Aorta (tissue), 5 donors: ENCODE results near the gene XXYLT1. TPM values are rescaled to one million over a fixed set of nuclear protein-coding genes. Genes with fewer than 3 reads are reported as not detected.

Experiments used
- ATAC-seq: fragments of 200-7000 bp; cut with Tn5 transposase; one replicate; pipeline ENCODE4 v1.9.1; 2022; ENCODE audit warnings: moderate library complexity; ENCODE audit not compliant: low FRiP score
- DNase-seq, 2 donors: peaks; one replicate each; pipeline ENCODE4 v3.0.0-alpha.2; 2020
- H3K27ac ChIP-seq, 2 donors: one replicate each; pipeline ENCODE4 v1.5.1; 2013; ENCODE audit warnings: low read length in 2 of 2, mild to moderate bottlenecking in 2 of 2, moderate library complexity in 2 of 2, control low read depth in 1 of 2, inconsistent platforms in 1 of 2, low read depth in 1 of 2
- H3K27me3 ChIP-seq, 2 donors: one replicate each; pipeline ENCODE4 v1.6.1; 2013; ENCODE audit warnings: control low read depth in 1 of 2, low read length in 1 of 2, mild to moderate bottlenecking in 1 of 2, moderate library complexity in 1 of 2; ENCODE audit not compliant: insufficient read depth in 2 of 2, control insufficient read depth in 1 of 2
- H3K36me3 ChIP-seq, 2 donors: one replicate each; pipeline ENCODE4 v1.6.1; 2013; ENCODE audit warnings: control low read depth in 1 of 2, low read length in 1 of 2, mild to moderate bottlenecking in 1 of 2; ENCODE audit not compliant: insufficient read depth in 2 of 2, control insufficient read depth in 1 of 2
- H3K4me1 ChIP-seq, 2 donors: one replicate each; pipeline ENCODE4 v1.6.1; 2013; ENCODE audit warnings: low read length in 2 of 2, control low read depth in 1 of 2, mild to moderate bottlenecking in 1 of 2, moderate library complexity in 1 of 2; ENCODE audit not compliant: insufficient read depth in 2 of 2, control insufficient read depth in 1 of 2
- H3K4me3 ChIP-seq, 2 donors: one replicate each; pipeline ENCODE4 v1.5.1; 2013; ENCODE audit warnings: low read length in 2 of 2, control low read depth in 1 of 2, mild to moderate bottlenecking in 1 of 2
- H3K9me3 ChIP-seq: one replicate; pipeline ENCODE4 v1.6.1; 2013; ENCODE audit warnings: mild to moderate bottlenecking, low read length; ENCODE audit not compliant: control insufficient read depth
- WGBS, 2 donors: extraction: QIAGEN DNeasy Blood & Tissue Kit; methylation state at CpG; one replicate each; pipeline ENCODE4 v1.1.7; 2013; 5-methylcytosine and 5-hydroxymethylcytosine counted together
- intact Hi-C, 2 donors: fragments of 100-400 bp; cut with DNase I; formaldehyde crosslinking; loops; one replicate each; pipeline versions ENCODE4 v1.14.2 to v1.15.0; 2022
- polyA plus RNA-seq, 2 donors: library from polyadenylated mRNA; stranded (reverse); fragments of 200-250 nt; gene quantifications; one replicate each; pipeline ENCODE4 v1.2.3, GENCODE V29; 2013
- total RNA-seq, 2 donors: library from RNA; stranded (reverse); fragmentation: NEBNext Ultra II Directional; extraction: Animal tissue kit (Norgen Biotek cat#: 25700); gene quantifications; one replicate each; pipeline ENCODE4 v1.2.1, GENCODE V29; 2021
- donor health status: healthy with polysubstance abuse.
- donor health status: Bipolar disorder and iron deficiency.
- donor health status: DM: no; HTN: no; CAD: no.
- donor health status: DM: no; HTN: no; CAD: no.
- donor health status: DM: yes; HTN: yes; CAD: no.

Gene XXYLT1
- total and polyA plus RNA-seq, 4 donors = 2.3 to 15.0 (median 6.9) TPM

- no peaks in the 10 kb centered on the region for H3K4me1 ChIP-seq
- no peaks in the 10 kb centered on the region for H3K36me3 ChIP-seq
- no peak overlapping the region for H3K4me3 ChIP-seq
- DNase-seq = no peak
- intact Hi-C loops = no loop called here
- no peak overlapping the region for H3K27ac ChIP-seq
- WGBS, 2 donors = 72 to 82% methylated on average over 17 of the region's 17 CpGs
- ATAC-seq = no peak
- no peaks in the 10 kb centered on the region for H3K27me3 ChIP-seq
- no peaks in the 10 kb centered on the region for H3K9me3 ChIP-seq
Measured at GRCh38 chr3:195178124-195178910, 92.6 kb downstream of the XXYLT1 start.

GRCh38 chr3:195177422-195178123 is 93.4 kb downstream of the XXYLT1 start:
- H3K4me1 ChIP-seq = peaks cover 0 to 2% of the 10 kb centered on the region in 2 donors
- no peak overlapping the region for H3K27ac ChIP-seq
- intact Hi-C loops = no loop called here
- H3K36me3 ChIP-seq = no peaks in the 10 kb centered on the region
- no peak for ATAC-seq
- 96 to 97% methylated on average over 6 of the region's 6 CpGs for WGBS, 2 donors
- no peak overlapping the region for H3K4me3 ChIP-seq
- no peaks in the 10 kb centered on the region for H3K9me3 ChIP-seq
- DNase-seq = no peak
- H3K27me3 ChIP-seq = no peaks in the 10 kb centered on the region

GRCh38 chr3:195176776-195177175 is 94.2 kb downstream of the XXYLT1 start:
- no peaks in the 10 kb centered on the region for H3K9me3 ChIP-seq
- no peak for DNase-seq
- peaks cover 0 to 4% of the 10 kb centered on the region in 2 donors for H3K4me1 ChIP-seq
- H3K4me3 ChIP-seq = no peak overlapping the region
- ATAC-seq = no peak
- intact Hi-C loops = no loop called here
- no peaks in the 10 kb centered on the region for H3K36me3 ChIP-seq
- no peak overlapping the region for H3K27ac ChIP-seq
- H3K27me3 ChIP-seq = no peaks in the 10 kb centered on the region
- 96 to 99% methylated on average over 12 of the region's 12 CpGs for WGBS, 2 donors

GRCh38 chr3:195175476-195176337 is 95.3 kb downstream of the XXYLT1 start:
- ATAC-seq (no peak), DNase-seq (no peak)
- H3K9me3 ChIP-seq = no peaks in the 10 kb centered on the region
- no peak overlapping the region for H3K27ac ChIP-seq
- H3K27me3 ChIP-seq = no peaks in the 10 kb centered on the region
- H3K4me1 ChIP-seq = peaks cover 0 to 9% of the 10 kb centered on the region in 2 donors
- intact Hi-C loops = no loop called here
- H3K4me3 ChIP-seq = no peak overlapping the region
- H3K36me3 ChIP-seq = no peaks in the 10 kb centered on the region
- WGBS, 2 donors = 96% methylated on average over 13 of the region's 13 CpGs

GRCh38 chr3:195175076-195175475 is 95.9 kb downstream of the XXYLT1 start:
- Histone ChIP-seq H3K4me3 (no peak overlapping the region), H3K9me3 (no peaks in the 10 kb centered on the region), H3K27ac (no peak overlapping the region), H3K4me1 (peaks cover 0 to 9% of the 10 kb centered on the region in 2 donors), H3K27me3 (no peaks in the 10 kb centered on the region), H3K36me3 (no peaks in the 10 kb centered on the region)
- ATAC-seq (no peak), DNase-seq (no peak)
- WGBS, 2 donors = 96 to 97% methylated on average over 11 of the region's 11 CpGs
- intact Hi-C loops = no loop called here

GRCh38 chr3:195173657-195174056 is 97.3 kb downstream of the XXYLT1 start:
- peaks cover 0 to 9% of the 10 kb centered on the region in 2 donors for H3K4me1 ChIP-seq
- ATAC-seq = no peak
- H3K36me3 ChIP-seq = no peaks in the 10 kb centered on the region
- no peaks in the 10 kb centered on the region for H3K27me3 ChIP-seq
- intact Hi-C loops = loop anchor here in 1 of 2 donors (5.0 kb wide), 1 partner anchor 69 kb away; no protein-coding TSS in a partner anchor
- WGBS, 2 donors = 96 to 99% methylated on average over 9 of the region's 9 CpGs
- no peak overlapping the region for H3K4me3 ChIP-seq
- H3K9me3 ChIP-seq = no peaks in the 10 kb centered on the region
- no peak for DNase-seq
- no peak overlapping the region for H3K27ac ChIP-seq

GRCh38 chr3:195172896-195173295 is 98.1 kb downstream of the XXYLT1 start:
- no peaks in the 10 kb centered on the region for H3K27me3 ChIP-seq
- no peak overlapping the region for H3K27ac ChIP-seq
- H3K36me3 ChIP-seq = no peaks in the 10 kb centered on the region
- H3K9me3 ChIP-seq = no peaks in the 10 kb centered on the region
- DNase-seq (no peak), ATAC-seq (no peak)
- WGBS, 2 donors = 91 to 92% methylated on average over 7 of the region's 7 CpGs
- peaks cover 0 to 9% of the 10 kb centered on the region in 2 donors for H3K4me1 ChIP-seq
- intact Hi-C loops = loop anchor here in 1 of 2 donors (5.0 kb wide), 1 partner anchor 69 kb away; no protein-coding TSS in a partner anchor
- no peak overlapping the region for H3K4me3 ChIP-seq

- H3K4me1 ChIP-seq = peaks cover 0 to 9% of the 10 kb centered on the region in 2 donors
- WGBS, 2 donors = 11 to 16% methylated on average over 11 of the region's 11 CpGs
- no peak overlapping the region for H3K4me3 ChIP-seq
- ATAC-seq (peak; percentile 77), DNase-seq (peak in 1 of 2 donors; percentile 82)
- H3K36me3 ChIP-seq = no peaks in the 10 kb centered on the region
- H3K27me3 ChIP-seq = no peaks in the 10 kb centered on the region
- no peak overlapping the region for H3K27ac ChIP-seq
- no peaks in the 10 kb centered on the region for H3K9me3 ChIP-seq
- intact Hi-C loops = loop anchor here in 1 of 2 donors (5.0 kb wide), 1 partner anchor 70 kb away; no protein-coding TSS in a partner anchor
Measured at GRCh38 chr3:195172039-195172684, 98.8 kb downstream of the XXYLT1 start.
